Esophagus squamous epithelium (tissue), 4 donors: ENCODE results near the gene SWAP70.

Experiments
- POLR2A ChIP-seq, 4 donors: fragments of 450-650 bp; IDR thresholded peaks; one replicate each; pipeline ENCODE4 v1.6.1; 2017; ENCODE audit warnings: antibody characterized with exemption in 4 of 4, mild to moderate bottlenecking in 4 of 4, moderate library complexity in 3 of 4
- TF ChIP-seq, protein P1 (sequence below), 6 experiments: fragments of 450-650 bp in 4 of 6; fragments of 200-600 bp in 2 of 6; sonication (generic) in 2 of 6; IDR thresholded peaks; one replicate each; pipeline ENCODE4 v1.5.1; 2016 to 2019; ENCODE audit warnings: antibody characterized with exemption in 6 of 6, mild to moderate bottlenecking in 4 of 6, moderate library complexity in 4 of 6

DNA sequence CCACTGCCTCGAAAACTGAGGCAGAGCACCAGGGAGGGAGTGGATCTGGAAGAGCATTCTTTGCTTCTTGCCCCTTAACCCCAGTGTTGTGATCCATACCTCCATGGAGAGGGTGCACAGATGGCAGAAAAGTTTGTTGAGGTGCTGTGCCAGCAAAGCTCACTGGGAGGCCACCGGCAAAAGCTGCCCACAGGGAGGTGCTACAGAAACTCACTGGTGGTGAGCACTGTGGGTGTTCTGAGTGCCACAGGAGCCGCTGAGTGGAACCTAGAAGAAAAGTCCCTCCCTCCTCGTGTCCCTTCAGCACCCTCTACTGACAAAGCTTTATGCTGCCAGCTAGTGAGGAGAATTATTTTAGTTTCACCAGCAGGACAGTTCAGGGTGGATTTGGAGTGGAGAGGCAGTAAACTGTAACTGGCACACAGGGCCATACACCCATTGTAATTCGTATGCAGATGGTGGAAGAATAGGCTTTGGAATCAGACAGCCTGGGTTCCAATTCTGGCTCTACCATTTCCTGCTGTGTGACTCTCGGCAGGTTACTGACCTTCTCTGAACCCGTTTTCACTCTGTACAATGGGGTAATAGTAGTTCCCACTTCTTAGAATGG is 84.6 kb downstream of the SWAP70 start:
- no peak for TF ChIP-seq POLR2A (IDR thresholded peaks at IDR 0.05)
- TF ChIP-seq, protein P1, sequence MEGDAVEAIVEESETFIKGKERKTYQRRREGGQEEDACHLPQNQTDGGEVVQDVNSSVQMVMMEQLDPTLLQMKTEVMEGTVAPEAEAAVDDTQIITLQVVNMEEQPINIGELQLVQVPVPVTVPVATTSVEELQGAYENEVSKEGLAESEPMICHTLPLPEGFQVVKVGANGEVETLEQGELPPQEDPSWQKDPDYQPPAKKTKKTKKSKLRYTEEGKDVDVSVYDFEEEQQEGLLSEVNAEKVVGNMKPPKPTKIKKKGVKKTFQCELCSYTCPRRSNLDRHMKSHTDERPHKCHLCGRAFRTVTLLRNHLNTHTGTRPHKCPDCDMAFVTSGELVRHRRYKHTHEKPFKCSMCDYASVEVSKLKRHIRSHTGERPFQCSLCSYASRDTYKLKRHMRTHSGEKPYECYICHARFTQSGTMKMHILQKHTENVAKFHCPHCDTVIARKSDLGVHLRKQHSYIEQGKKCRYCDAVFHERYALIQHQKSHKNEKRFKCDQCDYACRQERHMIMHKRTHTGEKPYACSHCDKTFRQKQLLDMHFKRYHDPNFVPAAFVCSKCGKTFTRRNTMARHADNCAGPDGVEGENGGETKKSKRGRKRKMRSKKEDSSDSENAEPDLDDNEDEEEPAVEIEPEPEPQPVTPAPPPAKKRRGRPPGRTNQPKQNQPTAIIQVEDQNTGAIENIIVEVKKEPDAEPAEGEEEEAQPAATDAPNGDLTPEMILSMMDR (IDR thresholded peaks at IDR 0.05), result peak; percentile 31 to 83 (median 56)
